ENCODE data around the gene KRT85.

The KRT85 gene

GRCh38 chr12:52377266-52377665, 10.0 kb upstream of the KRT85 start:
- H3K36me3 ChIP-seq (ENCODE audit: insufficient read depth, low read length): no peaks in the 10 kb centered on the region
- no peaks in the 10 kb centered on the region for H3F3A ChIP-seq (ENCODE audit: insufficient read depth, low read length)
- H3K27me3 ChIP-seq (ENCODE audit: insufficient read depth, low read length): no peaks in the 10 kb centered on the region
- H3K4me2 ChIP-seq (ENCODE audit: low read length): no peak overlapping the region
- no peak overlapping the region for H2AFZ ChIP-seq (ENCODE audit: low read length)
- no peaks in the 10 kb centered on the region for H4K20me1 ChIP-seq (ENCODE audit: insufficient read depth, low read length)
- no peaks in the 10 kb centered on the region for H3K79me2 ChIP-seq (ENCODE audit: insufficient read depth, low read length)
- H3K9me3 ChIP-seq (ENCODE audit: low read length): 0 out of 2 replicates have a peak, but pooled peaks cover 2% of the 10 kb centered on the region
- no peak overlapping the region for H3K4me3 ChIP-seq (ENCODE audit: low read depth, low read length, poor library complexity, severe bottlenecking)
- H3K4me1 ChIP-seq (ENCODE audit: insufficient read depth, low read length, severe bottlenecking): no peaks in the 10 kb centered on the region
- no peaks in the 10 kb centered on the region for H3K9me2 ChIP-seq (ENCODE audit: low read depth, low read length)
- no peak overlapping the region for H3K9ac ChIP-seq (ENCODE audit: low read length)
- TF ChIP-seq EZH2 (IDR thresholded peaks at IDR 0.05; ENCODE audit: borderline replicate concordance, low read length) (no peak), CTCF (IDR thresholded peaks at IDR 0.05; ENCODE audit: low read length) (no peak)
- H3K27ac ChIP-seq (ENCODE audit: low read depth, low read length, poor library complexity, severe bottlenecking): no peak overlapping the region

- TF ChIP-seq EZH2 (IDR thresholded peaks at IDR 0.05; ENCODE audit: borderline replicate concordance, low read length) (no peak), CTCF (IDR thresholded peaks at IDR 0.05; ENCODE audit: low read length) (peak; percentile 64)
- Histone ChIP-seq H3K9ac (ENCODE audit: low read length) (no peak overlapping the region), H3K9me2 (ENCODE audit: low read depth, low read length) (no peaks in the 10 kb centered on the region), H3K79me2 (ENCODE audit: insufficient read depth, low read length) (no peaks in the 10 kb centered on the region), H2AFZ (ENCODE audit: low read length) (no peak overlapping the region), H3K4me1 (ENCODE audit: insufficient read depth, low read length, severe bottlenecking) (no peaks in the 10 kb centered on the region), H3K36me3 (ENCODE audit: insufficient read depth, low read length) (no peaks in the 10 kb centered on the region), H3K4me3 (ENCODE audit: low read depth, low read length, poor library complexity, severe bottlenecking) (no peak overlapping the region), H3F3A (ENCODE audit: insufficient read depth, low read length) (no peaks in the 10 kb centered on the region), H3K4me2 (ENCODE audit: low read length) (no peak overlapping the region), H3K27ac (ENCODE audit: low read depth, low read length, poor library complexity, severe bottlenecking) (no peak overlapping the region), H4K20me1 (ENCODE audit: insufficient read depth, low read length) (no peaks in the 10 kb centered on the region), H3K9me3 (ENCODE audit: low read length) (0 out of 2 replicates have a peak, but pooled peaks cover 2% of the 10 kb centered on the region), H3K27me3 (ENCODE audit: insufficient read depth, low read length) (no peaks in the 10 kb centered on the region)
Observed at GRCh38 chr12:52372216-52373154, 5.2 kb upstream of the KRT85 start.

GRCh38 chr12:52371716-52372115, 4.4 kb upstream of the KRT85 start:
- Histone ChIP-seq H3K27me3 (ENCODE audit: insufficient read depth, low read length) (no peaks in the 10 kb centered on the region), H3K27ac (ENCODE audit: low read depth, low read length, poor library complexity, severe bottlenecking) (no peak overlapping the region), H3K4me1 (ENCODE audit: insufficient read depth, low read length, severe bottlenecking) (no peaks in the 10 kb centered on the region), H3K4me2 (ENCODE audit: low read length) (no peak overlapping the region), H3F3A (ENCODE audit: insufficient read depth, low read length) (no peaks in the 10 kb centered on the region), H3K79me2 (ENCODE audit: insufficient read depth, low read length) (no peaks in the 10 kb centered on the region), H2AFZ (ENCODE audit: low read length) (no peak overlapping the region), H3K9ac (ENCODE audit: low read length) (no peak overlapping the region), H3K9me3 (ENCODE audit: low read length) (0 out of 2 replicates have a peak, but pooled peaks cover 2% of the 10 kb centered on the region), H3K36me3 (ENCODE audit: insufficient read depth, low read length) (no peaks in the 10 kb centered on the region), H4K20me1 (ENCODE audit: insufficient read depth, low read length) (no peaks in the 10 kb centered on the region), H3K4me3 (ENCODE audit: low read depth, low read length, poor library complexity, severe bottlenecking) (no peak overlapping the region), H3K9me2 (ENCODE audit: low read depth, low read length) (no peaks in the 10 kb centered on the region)
- no peak for TF ChIP-seq EZH2 (IDR thresholded peaks at IDR 0.05; ENCODE audit: borderline replicate concordance, low read length)

Measured in OCI-LY1 (cell line).